ENCODE measurements around the gene HFE. TPM values are rescaled to one million over a fixed set of nuclear protein-coding genes. Genes with fewer than 3 reads are reported as not detected.
"Not testable (repeated sequence)": the region's sequence is repeated elsewhere in the genome, so short reads cannot be mapped to it uniquely, and the experiment has no call there.

The HFE gene
- under 1 TPM; 0.19 to 0.89 TPM for total RNA-seq

- ChIA-PET CTCF (interaction anchor here (1.0 to 1.8 kb wide), 4 partner anchors 10 to 22 kb away, joined by 3 to 9 read pairs (median 6); no protein-coding TSS in a partner anchor), POLR2A (interaction anchor here (0.9 to 3.0 kb wide), 4 partner anchors 16 to 69 kb away, joined by 3 to 17 read pairs (median 4); a partner anchor contains a TSS)
Measured at GRCh38 chr6:26087284-26088115, at the start of gene HFE. HFE (plus strand) TSS chr6:26087429; CDS start chr6:26087441, 12 bp downstream.

GRCh38 chr6:26041946-26042345 is 45.3 kb upstream of the HFE start:
- POLR2A ChIA-PET = interaction anchor here (2.7 to 5.6 kb wide), 3 partner anchors 13 to 156 kb away, joined by 26 to 296 read pairs (median 115); a partner anchor contains a TSS
- CTCF ChIA-PET = interaction anchor here (0.7 kb wide), 2 partner anchors 10 to 63 kb away, joined by 3 read pairs; no protein-coding TSS in a partner anchor

- CTCF ChIA-PET = interaction anchor here (0.8 to 4.1 kb wide), 5 partner anchors 11 to 56 kb away, joined by 3 to 33 read pairs (median 5); a partner anchor contains a TSS
Measured at GRCh38 chr6:26043384-26044139, 43.7 kb upstream of the HFE start.

GRCh38 chr6:26044140-26045064 is 42.8 kb upstream of the HFE start:
- POLR2A ChIA-PET = interaction anchor here (0.6 to 5.6 kb wide), 19 partner anchors 9 to 1849 kb away, joined by 3 to 296 read pairs (median 5); a partner anchor contains a TSS
- CTCF ChIA-PET = interaction anchor here (0.6 to 4.1 kb wide), 5 partner anchors 12 to 270 kb away, joined by 3 to 33 read pairs (median 5); a partner anchor contains a TSS

More at GRCh38 chr6:26043384-26044139, 43.7 kb upstream of the HFE start:
- POLR2A ChIA-PET = interaction anchor here (0.6 to 5.6 kb wide), 21 partner anchors 10 to 1850 kb away, joined by 3 to 296 read pairs (median 5); a partner anchor contains a TSS

GRCh38 chr6:26045065-26045927 is 41.9 kb upstream of the HFE start:
- POLR2A ChIA-PET = interaction anchor here (0.6 to 5.6 kb wide), 11 partner anchors 8 to 1821 kb away, joined by 3 to 296 read pairs (median 7); a partner anchor contains a TSS
- CTCF ChIA-PET = interaction anchor here (0.6 to 4.1 kb wide), 5 partner anchors 10 to 269 kb away, joined by 3 to 33 read pairs (median 4); a partner anchor contains a TSS

- ChIA-PET POLR2A (interaction anchor here (0.6 to 5.6 kb wide), 10 partner anchors 8 to 227 kb away, joined by 3 to 296 read pairs (median 6); a partner anchor contains a TSS), CTCF (interaction anchor here (0.9 to 4.1 kb wide), 4 partner anchors 10 to 24 kb away, joined by 3 to 33 read pairs (median 4); a partner anchor contains a TSS)
Measured at GRCh38 chr6:26045928-26046368, 41.3 kb upstream of the HFE start.

- CTCF ChIA-PET = not testable (repeated sequence)
- POLR2A ChIA-PET = interaction anchor here (5.1 to 5.6 kb wide), 2 partner anchors 9 to 18 kb away, joined by 96 to 296 read pairs; a partner anchor contains a TSS
Measured at GRCh38 chr6:26047329-26047728, 39.9 kb upstream of the HFE start.

GRCh38 chr6:26048590-26048989 is 38.6 kb upstream of the HFE start:
- CTCF ChIA-PET = interaction anchor here (1.1 kb wide), 1 partner anchor 16 kb away, joined by 3 read pairs; no protein-coding TSS in a partner anchor

GRCh38 chr6:26051665-26052310 is 35.4 kb upstream of the HFE start:
- ChIA-PET CTCF (interaction anchor here (0.5 kb wide), 1 partner anchor 9 kb away, joined by 3 read pairs; no protein-coding TSS in a partner anchor), POLR2A (no interaction called here)

More at GRCh38 chr6:26048590-26048989, 38.6 kb upstream of the HFE start:
- POLR2A ChIA-PET = interaction anchor here (0.5 kb wide), 1 partner anchor 1842 kb away, joined by 3 read pairs; a partner anchor contains a TSS

- ChIA-PET CTCF (interaction anchor here (0.7 to 1.2 kb wide), 2 partner anchors 44 to 164 kb away, joined by 3 to 4 read pairs; no protein-coding TSS in a partner anchor), POLR2A (interaction anchor here (1.0 to 2.8 kb wide), 3 partner anchors 9 to 71 kb away, joined by 4 to 11 read pairs (median 4); a partner anchor contains a TSS)
Measured at GRCh38 chr6:26052762-26053250, 34.4 kb upstream of the HFE start.

GRCh38 chr6:26053992-26054780 is 33.0 kb upstream of the HFE start:
- ChIA-PET CTCF (interaction anchor here (0.6 to 1.2 kb wide), 2 partner anchors 43 to 839 kb away, joined by 3 to 4 read pairs; no protein-coding TSS in a partner anchor), POLR2A (interaction anchor here (0.8 to 2.8 kb wide), 4 partner anchors 9 to 34 kb away, joined by 3 to 11 read pairs (median 4); a partner anchor contains a TSS)

- ChIA-PET POLR2A (interaction anchor here (0.6 to 2.9 kb wide), 10 partner anchors 10 to 1633 kb away, joined by 3 to 96 read pairs (median 22); a partner anchor contains a TSS), CTCF (interaction anchor here (0.8 to 1.9 kb wide), 6 partner anchors 9 to 35 kb away, joined by 3 to 5 read pairs (median 4); a partner anchor contains a TSS)
Measured at GRCh38 chr6:26054781-26055718, 32.2 kb upstream of the HFE start.

- CTCF ChIA-PET = interaction anchor here (0.8 to 1.9 kb wide), 6 partner anchors 10 to 36 kb away, joined by 3 to 5 read pairs (median 4); a partner anchor contains a TSS
- POLR2A ChIA-PET = interaction anchor here (0.6 to 2.9 kb wide), 17 partner anchors 11 to 1837 kb away, joined by 3 to 96 read pairs (median 5); partner anchors contain the start of gene HFE
Measured at GRCh38 chr6:26055719-26056582, 31.3 kb upstream of the HFE start.
